SJCRH30 (cell line): ENCODE results near the gene MAST1. TPM values are rescaled to one million over a fixed set of nuclear protein-coding genes. Genes with fewer than 3 reads are reported as not detected.

ENCODE experiments used
- DNase-seq, 2 experiments: peaks; one replicate each; pipeline ENCODE4 v3.0.0-alpha.2; 2015 to 2020
- H3K27ac ChIP-seq: fragments of 250-450 bp; sonication (Bioruptor Pico); 2 replicates; pipeline ENCODE4 v1.5.1; 2020; ENCODE audit warnings: mild to moderate bottlenecking, moderate library complexity
- H3K27me3 ChIP-seq: fragments of 250-450 bp; sonication (Bioruptor Pico); 2 replicates; pipeline ENCODE4 v1.5.1; 2020; ENCODE audit warnings: mild to moderate bottlenecking, moderate library complexity
- H3K36me3 ChIP-seq: fragments of 250-450 bp; sonication (Bioruptor Pico); 2 replicates; pipeline ENCODE4 v1.5.1; 2020; ENCODE audit warnings: mild to moderate bottlenecking, moderate library complexity
- H3K4me1 ChIP-seq: fragments of 250-450 bp; sonication (Bioruptor Pico); 2 replicates; pipeline ENCODE4 v1.5.1; 2020; ENCODE audit warnings: mild to moderate bottlenecking, moderate library complexity
- H3K4me3 ChIP-seq: fragments of 250-450 bp; sonication (Bioruptor Pico); 2 replicates; pipeline ENCODE4 v1.5.1; 2020; ENCODE audit warnings: mild to moderate bottlenecking, moderate library complexity
- H3K9me3 ChIP-seq: fragments of 250-450 bp; sonication (Bioruptor Pico); replicated peaks from 2 replicates; pipeline ENCODE4 v1.5.1; 2020; ENCODE audit warnings: mild to moderate bottlenecking, moderate library complexity
- total RNA-seq: library from RNA; depleted of rRNA; stranded (reverse); fragments of >200 nt; shearing (Covaris generic); gene quantifications from 2 replicates; pipeline ENCODE4 v1.2.3, GENCODE V29; 2014; rRNA removed

The MAST1 gene
- 4.3 and 5.6 TPM in 2 replicates for total RNA-seq

DNA sequence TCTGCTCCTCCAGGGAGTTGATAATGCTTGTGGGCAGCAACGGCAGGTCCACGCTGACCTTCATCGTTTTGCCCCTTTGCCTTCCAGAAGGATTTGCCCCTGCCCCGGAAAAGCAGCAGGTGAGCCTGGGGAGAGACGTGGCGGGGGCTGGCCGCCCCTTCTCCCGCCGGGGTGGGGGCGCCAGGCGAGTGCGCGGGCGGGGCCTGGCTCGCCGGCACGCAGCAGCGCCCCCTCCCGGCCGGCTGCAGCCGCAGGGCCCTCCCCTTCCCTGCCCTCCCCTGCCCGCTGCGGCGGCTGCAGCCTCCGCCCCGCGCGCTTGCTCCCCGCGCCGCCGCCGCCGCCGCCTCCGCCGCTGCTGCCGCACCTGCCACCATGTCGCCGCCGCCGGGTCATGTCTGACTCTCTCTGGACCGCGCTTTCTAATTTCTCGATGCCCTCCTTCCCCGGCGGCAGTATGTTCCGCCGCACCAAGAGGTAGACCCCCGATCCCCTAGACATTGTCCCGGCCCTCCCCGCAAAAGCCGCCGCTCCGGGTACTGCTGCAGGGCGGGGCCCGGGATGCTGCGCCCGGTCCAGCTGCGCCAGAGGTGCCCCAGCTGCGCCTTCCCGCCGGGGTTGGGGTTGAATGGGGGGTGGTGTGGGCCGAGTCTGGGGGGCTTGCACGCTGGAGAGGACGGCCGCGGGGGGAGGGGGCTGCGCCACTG lies at the start of gene MAST1:
Gene MAST1, plus strand, starts transcription at position 334 of the 704 bp plus-strand sequence. Its CDS starts 58 bp downstream, at position 392.
- no peak within 1 kb of the TSS for H3K27ac ChIP-seq

DNA sequence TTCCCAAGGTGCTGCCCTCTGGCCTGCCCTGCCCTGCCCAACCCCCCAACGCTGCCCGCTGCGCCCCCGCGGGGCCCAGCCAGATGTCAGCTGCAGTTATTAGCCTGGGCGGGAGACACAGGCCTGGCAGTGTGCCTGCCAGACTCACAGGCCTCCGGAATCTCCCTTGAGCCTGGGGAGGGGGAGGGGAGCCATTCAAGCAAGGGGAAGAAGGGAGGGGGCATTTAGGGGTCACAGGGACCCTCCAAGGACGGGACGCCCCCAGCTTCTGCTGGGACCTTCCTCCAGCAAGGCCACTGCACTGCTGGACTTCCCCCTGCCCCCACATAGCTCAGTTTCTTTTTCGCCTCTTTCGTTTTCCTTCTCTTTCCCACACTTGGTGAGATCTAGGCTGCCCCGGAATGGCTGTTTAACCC lies 49.6 kb upstream of the MAST1 start:
- H3K4me1 ChIP-seq = peaks cover 48% of the 10 kb centered on the region
- H3K36me3 ChIP-seq = no peaks in the 10 kb centered on the region
- no peaks in the 10 kb centered on the region for H3K9me3 ChIP-seq
- DNase-seq = peak; percentile 93 to 94
- peak overlapping the region; percentile 70 for H3K27ac ChIP-seq
- peak overlapping the region; percentile 80 for H3K4me3 ChIP-seq
- no peaks in the 10 kb centered on the region for H3K27me3 ChIP-seq

More for the DNA sequence above, at the start of gene MAST1:
- H3K27me3 ChIP-seq = peaks cover 30% of the 10 kb centered on the region
- no peaks in the 10 kb centered on the region for H3K4me1 ChIP-seq
- peak within 1 kb of the TSS; percentile 43 for H3K4me3 ChIP-seq
- H3K36me3 ChIP-seq = no peaks in the 10 kb centered on the region
- H3K9me3 ChIP-seq = no peaks in the 10 kb centered on the region
- peak; percentile 54 to 74 for DNase-seq

DNA sequence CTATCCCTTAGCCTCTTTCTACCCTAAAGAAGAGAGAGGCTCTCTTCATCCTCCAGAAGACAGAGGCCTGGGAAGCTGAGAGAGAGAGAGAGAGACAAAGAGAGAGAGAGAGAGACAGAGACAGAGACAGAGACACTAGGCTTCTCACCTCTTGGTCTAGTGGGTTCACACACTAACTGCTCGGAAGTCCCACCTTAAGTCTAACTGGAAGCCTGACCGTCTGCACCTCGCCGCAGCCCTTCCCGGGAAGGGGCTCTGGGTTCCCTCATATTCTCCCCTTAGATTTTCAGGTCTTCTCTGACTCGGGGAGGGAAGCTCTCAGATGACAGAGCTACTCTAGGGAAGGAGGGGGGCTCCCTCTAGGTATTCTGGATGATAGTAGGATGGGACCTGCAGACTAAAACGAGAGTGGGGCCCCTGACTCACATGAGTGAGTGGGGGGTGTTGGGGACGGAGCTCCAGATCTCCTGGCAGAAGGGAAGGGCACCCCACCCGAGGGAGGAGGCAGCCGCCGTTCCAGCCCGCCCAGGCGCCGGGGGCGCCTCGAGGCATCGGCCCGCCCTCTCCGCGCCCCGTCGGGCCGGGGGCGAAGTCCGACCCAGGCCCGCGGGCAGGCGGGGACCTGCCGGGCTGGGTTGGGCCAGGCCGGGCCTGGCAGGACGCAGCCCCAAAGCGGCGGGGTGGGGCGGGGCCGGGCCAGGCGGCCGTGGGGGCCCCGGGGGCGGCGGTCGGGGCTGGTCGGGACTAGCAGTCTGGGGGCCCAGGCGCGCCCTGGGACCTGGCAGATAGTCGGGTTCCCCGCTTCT lies 49.0 kb upstream of the MAST1 start:
- DNase-seq = peak; percentile 66 to 69
- Histone ChIP-seq H3K27ac (peak overlapping the region; percentile 70), H3K4me3 (peak overlapping the region; percentile 80), H3K36me3 (no peaks in the 10 kb centered on the region), H3K4me1 (peaks cover 42% of the 10 kb centered on the region), H3K27me3 (no peaks in the 10 kb centered on the region), H3K9me3 (no peaks in the 10 kb centered on the region)

GRCh38 chr19:12789904-12790619 lies 48.3 kb upstream of the MAST1 start:
- H3K9me3 ChIP-seq = no peaks in the 10 kb centered on the region
- H3K4me1 ChIP-seq = peaks cover 34% of the 10 kb centered on the region
- no peaks in the 10 kb centered on the region for H3K36me3 ChIP-seq
- H3K27ac ChIP-seq = peak overlapping the region; percentile 20
- H3K4me3 ChIP-seq = peak overlapping the region; percentile 80
- H3K27me3 ChIP-seq = no peaks in the 10 kb centered on the region
- peak; percentile 99 for DNase-seq

DNA sequence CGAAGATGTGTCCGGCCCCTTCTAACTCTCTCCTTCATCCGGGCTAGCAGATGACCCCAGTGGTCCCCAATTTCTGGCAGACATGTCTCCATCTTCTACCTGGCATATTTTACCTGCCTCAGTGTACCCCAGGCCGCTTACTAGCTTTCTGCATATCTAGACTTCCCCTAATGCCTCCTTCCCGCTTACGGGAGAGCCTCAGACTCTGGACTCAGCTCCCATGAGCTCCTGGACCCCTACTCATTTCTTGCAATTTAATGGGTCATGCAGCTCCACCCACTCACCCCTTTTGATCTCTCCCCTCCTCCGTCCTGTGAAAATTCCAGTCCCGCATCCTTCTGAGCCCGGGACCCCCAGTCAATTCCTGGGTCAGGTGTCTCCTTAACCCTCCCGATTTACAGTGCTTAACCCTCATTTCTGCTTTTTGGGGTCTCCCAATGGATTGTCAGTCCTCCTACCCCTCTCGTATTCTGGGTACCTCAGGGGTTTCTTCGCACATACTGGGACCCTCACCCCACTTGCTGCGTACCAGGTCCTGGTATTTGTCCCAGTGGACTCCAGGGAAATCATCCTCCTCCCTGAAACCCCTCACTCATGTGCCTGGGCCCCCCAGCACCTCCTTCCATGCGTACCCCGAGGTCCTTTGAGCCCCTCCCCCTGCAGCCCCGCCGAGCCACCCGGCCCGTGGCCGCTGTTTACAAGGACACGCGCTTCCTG lies 47.5 kb upstream of the MAST1 start:
- no peaks in the 10 kb centered on the region for H3K9me3 ChIP-seq
- H3K27ac ChIP-seq = no peak overlapping the region; the same call in 1 of the 2 replicates
- H3K4me3 ChIP-seq = peak overlapping the region; percentile 80
- DNase-seq = peak in 1 of 2 experiments; percentile 36
- peaks cover 27% of the 10 kb centered on the region for H3K4me1 ChIP-seq
- H3K36me3 ChIP-seq = no peaks in the 10 kb centered on the region
- H3K27me3 ChIP-seq = no peaks in the 10 kb centered on the region

GRCh38 chr19:12791345-12792050 lies 46.8 kb upstream of the MAST1 start, which contains the start of gene JUNB:
Gene JUNB (plus strand): TSS chr19:12791486. CDS start chr19:12791772, 286 bp downstream.
- H3K4me1 ChIP-seq = peaks cover 24% of the 10 kb centered on the region
- peak; percentile 98 to 99 for DNase-seq
- H3K4me3 ChIP-seq = peak within 1 kb of the TSS; percentile 80
- no peaks in the 10 kb centered on the region for H3K9me3 ChIP-seq
- no peaks in the 10 kb centered on the region for H3K36me3 ChIP-seq
- peak within 1 kb of the TSS; percentile 20 for H3K27ac ChIP-seq
- H3K27me3 ChIP-seq = no peaks in the 10 kb centered on the region

DNA sequence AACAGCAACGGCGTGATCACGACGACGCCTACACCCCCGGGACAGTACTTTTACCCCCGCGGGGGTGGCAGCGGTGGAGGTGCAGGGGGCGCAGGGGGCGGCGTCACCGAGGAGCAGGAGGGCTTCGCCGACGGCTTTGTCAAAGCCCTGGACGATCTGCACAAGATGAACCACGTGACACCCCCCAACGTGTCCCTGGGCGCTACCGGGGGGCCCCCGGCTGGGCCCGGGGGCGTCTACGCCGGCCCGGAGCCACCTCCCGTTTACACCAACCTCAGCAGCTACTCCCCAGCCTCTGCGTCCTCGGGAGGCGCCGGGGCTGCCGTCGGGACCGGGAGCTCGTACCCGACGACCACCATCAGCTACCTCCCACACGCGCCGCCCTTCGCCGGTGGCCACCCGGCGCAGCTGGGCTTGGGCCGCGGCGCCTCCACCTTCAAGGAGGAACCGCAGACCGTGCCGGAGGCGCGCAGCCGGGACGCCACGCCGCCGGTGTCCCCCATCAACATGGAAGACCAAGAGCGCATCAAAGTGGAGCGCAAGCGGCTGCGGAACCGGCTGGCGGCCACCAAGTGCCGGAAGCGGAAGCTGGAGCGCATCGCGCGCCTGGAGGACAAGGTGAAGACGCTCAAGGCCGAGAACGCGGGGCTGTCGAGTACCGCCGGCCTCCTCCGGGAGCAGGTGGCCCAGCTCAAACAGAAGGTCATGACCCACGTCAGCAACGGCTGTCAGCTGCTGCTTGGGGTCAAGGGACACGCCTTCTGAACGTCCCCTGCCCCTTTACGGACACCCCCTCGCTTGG lies 46.1 kb upstream of the MAST1 start:
- peak overlapping the region; percentile 18; the same call in 1 of the 2 replicates for H3K27ac ChIP-seq
- peaks cover 24% of the 10 kb centered on the region for H3K4me1 ChIP-seq
- H3K4me3 ChIP-seq = peak overlapping the region; percentile 80
- no peaks in the 10 kb centered on the region for H3K27me3 ChIP-seq
- DNase-seq = peak; percentile 83 to 85
- no peaks in the 10 kb centered on the region for H3K36me3 ChIP-seq
- H3K9me3 ChIP-seq = no peaks in the 10 kb centered on the region

DNA sequence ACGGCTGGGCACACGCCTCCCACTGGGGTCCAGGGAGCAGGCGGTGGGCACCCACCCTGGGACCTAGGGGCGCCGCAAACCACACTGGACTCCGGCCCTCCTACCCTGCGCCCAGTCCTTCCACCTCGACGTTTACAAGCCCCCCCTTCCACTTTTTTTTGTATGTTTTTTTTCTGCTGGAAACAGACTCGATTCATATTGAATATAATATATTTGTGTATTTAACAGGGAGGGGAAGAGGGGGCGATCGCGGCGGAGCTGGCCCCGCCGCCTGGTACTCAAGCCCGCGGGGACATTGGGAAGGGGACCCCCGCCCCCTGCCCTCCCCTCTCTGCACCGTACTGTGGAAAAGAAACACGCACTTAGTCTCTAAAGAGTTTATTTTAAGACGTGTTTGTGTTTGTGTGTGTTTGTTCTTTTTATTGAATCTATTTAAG lies 45.4 kb upstream of the MAST1 start:
- H3K9me3 ChIP-seq = no peaks in the 10 kb centered on the region
- peaks cover 23% of the 10 kb centered on the region for H3K4me1 ChIP-seq
- no peaks in the 10 kb centered on the region for H3K36me3 ChIP-seq
- H3K27me3 ChIP-seq = no peaks in the 10 kb centered on the region
- no peak for DNase-seq
- peak overlapping the region; percentile 18; the same call in 1 of the 2 replicates for H3K27ac ChIP-seq
- H3K4me3 ChIP-seq = peak overlapping the region; percentile 80

DNA sequence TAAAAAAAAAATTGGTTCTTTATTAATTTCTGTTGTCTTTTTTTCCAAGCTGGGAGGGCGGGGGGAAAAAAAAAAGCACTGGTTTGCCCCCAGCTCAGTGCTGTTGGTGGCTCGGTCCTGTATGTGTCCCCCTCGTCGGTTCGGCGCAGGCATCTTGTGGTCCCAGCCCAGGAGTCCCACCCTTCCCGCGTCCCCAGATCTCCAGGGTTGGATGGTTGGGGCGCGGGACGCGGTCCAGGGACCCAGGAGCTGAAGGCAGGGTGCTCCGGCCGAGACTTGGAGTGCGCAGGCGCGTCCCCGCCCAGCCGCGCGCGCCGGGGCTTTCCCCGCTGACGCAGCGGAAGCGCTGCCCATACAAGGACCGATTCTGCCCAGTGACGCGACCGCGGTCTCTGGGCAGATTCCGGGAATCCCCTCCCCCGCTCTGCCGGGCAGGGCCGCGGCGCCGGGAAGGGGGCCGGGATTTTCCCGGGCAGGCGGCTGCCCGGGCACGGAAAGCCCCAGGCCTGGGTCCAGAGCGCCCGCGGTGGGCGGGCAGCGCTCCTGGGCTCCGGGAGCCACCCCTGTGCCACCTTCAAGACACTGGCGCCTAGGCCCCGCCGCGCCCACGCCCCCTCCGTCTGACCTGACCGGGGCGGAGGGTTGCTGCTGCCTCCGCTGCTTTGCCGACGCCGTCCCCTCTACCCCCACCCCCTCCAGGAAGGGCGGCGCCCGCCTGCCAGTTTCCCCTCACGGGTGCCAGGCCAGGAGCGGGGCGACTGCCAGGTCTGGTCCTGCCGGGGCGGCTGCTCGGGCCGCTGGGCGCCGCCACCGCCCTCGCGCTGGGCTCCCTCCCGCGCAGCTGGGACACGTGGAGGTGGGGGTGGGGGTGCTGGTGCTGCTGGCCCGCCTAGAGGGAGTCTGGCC lies 44.8 kb upstream of the MAST1 start:
- Histone ChIP-seq H3K27me3 (no peaks in the 10 kb centered on the region), H3K4me3 (peak overlapping the region; percentile 80), H3K36me3 (no peaks in the 10 kb centered on the region), H3K27ac (peak overlapping the region; percentile 60), H3K9me3 (no peaks in the 10 kb centered on the region), H3K4me1 (peaks cover 16% of the 10 kb centered on the region)
- peak; percentile 93 to 98 for DNase-seq

DNA sequence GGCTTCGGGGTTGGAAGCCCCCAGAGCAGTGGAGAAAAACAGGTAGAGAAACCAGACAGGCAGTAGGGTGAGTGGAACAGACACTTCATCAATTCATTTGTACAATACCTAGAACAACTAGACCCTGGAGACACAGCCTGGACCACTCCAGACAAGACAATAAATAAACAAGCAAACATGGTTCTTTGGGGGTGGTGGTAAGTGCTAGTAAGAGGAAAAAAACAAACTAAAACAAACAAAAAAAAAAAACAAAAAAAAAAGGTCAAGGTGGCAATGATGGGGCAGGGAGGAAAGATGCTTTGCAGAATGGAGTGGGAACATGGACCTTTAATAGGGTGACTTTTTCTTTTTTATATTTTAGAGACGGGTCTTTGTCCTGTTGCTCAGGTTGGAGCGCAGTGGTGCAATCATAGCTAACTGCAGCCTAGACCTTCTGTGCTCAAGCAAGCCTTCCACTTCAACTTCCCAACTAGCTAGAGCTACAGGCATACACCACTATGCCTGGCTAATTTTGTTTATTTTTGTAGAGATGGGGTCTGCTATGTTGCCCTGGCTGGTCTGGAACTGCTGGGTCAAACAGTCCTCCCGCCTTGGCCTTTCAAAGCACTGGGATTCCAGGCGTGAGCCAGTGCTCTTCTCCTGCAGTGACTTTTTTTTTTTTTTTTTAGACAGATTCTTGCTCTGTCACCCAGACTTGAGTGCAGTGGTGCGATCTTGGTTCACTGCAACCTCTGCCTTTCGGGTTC lies 43.9 kb upstream of the MAST1 start:
- no peaks in the 10 kb centered on the region for H3K27me3 ChIP-seq
- no peaks in the 10 kb centered on the region for H3K36me3 ChIP-seq
- no peaks in the 10 kb centered on the region for H3K9me3 ChIP-seq
- peak overlapping the region; percentile 80 for H3K4me3 ChIP-seq
- peaks cover 9% of the 10 kb centered on the region for H3K4me1 ChIP-seq
- peak overlapping the region; percentile 60; the same call in 1 of the 2 replicates for H3K27ac ChIP-seq
- DNase-seq = no peak

DNA sequence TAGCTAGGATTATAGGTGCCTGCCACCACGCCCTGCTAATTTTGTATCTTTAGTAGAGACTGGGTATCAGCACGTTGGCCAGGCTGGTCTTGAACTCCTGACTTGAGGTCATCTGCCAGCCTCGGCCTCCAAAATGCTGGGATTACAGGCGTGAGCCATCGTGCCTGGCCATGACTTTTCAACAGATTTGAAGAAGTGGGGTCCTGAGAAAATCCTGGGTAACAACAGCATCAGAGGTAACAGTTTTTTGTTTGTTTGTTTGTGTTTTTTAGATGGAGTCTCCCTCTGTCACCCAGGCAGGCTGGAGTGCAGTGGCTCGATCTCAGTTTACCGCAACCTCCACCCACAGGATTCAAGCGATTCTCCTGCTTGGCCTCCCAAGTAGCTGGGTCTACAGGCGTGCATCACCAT lies 43.3 kb upstream of the MAST1 start:
- H3K4me1 ChIP-seq = peaks cover 9% of the 10 kb centered on the region
- H3K27me3 ChIP-seq = no peaks in the 10 kb centered on the region
- H3K36me3 ChIP-seq = no peaks in the 10 kb centered on the region
- H3K9me3 ChIP-seq = no peaks in the 10 kb centered on the region
- DNase-seq = no peak
- H3K27ac ChIP-seq = no peak overlapping the region
- no peak overlapping the region for H3K4me3 ChIP-seq
